Glutamatergic neuron (in vitro differentiated cells): Measurements from ENCODE around the gene MAK. TPM values are rescaled to one million over a fixed set of nuclear protein-coding genes. Genes with fewer than 3 reads are reported as not detected.
"Not testable (repeated sequence)": the region's sequence is repeated elsewhere in the genome, so short reads cannot be mapped to it uniquely, and the experiment has no call there.

ENCODE experiments used
- DNase-seq: peaks from one replicate; pipeline ENCODE4 v3.0.0; 2022
- H3K27ac Mint-ChIP-seq: one replicate; pipeline ENCODE4 v1.8.0; 2020; ENCODE audit warnings: mild to moderate bottlenecking, mixed read lengths, inconsistent platforms; ENCODE audit not compliant: unreplicated experiment
- H3K27me3 Mint-ChIP-seq: one replicate; pipeline ENCODE4 v1.8.0; 2020; ENCODE audit warnings: mild to moderate bottlenecking, moderate library complexity, mixed read lengths, inconsistent platforms; ENCODE audit not compliant: unreplicated experiment
- H3K36me3 Mint-ChIP-seq: one replicate; pipeline ENCODE4 v1.8.0; 2020; ENCODE audit warnings: mild to moderate bottlenecking, mixed read lengths, inconsistent platforms; ENCODE audit not compliant: unreplicated experiment
- H3K4me1 Mint-ChIP-seq: one replicate; pipeline ENCODE4 v1.8.0; 2020; ENCODE audit warnings: mild to moderate bottlenecking, low read depth, mixed read lengths, inconsistent platforms; ENCODE audit not compliant: unreplicated experiment
- H3K4me3 Mint-ChIP-seq: one replicate; pipeline ENCODE4 v1.8.0; 2020; ENCODE audit warnings: mild to moderate bottlenecking, mixed read lengths, inconsistent platforms; ENCODE audit not compliant: unreplicated experiment
- H3K9me3 Mint-ChIP-seq: one replicate; pipeline ENCODE4 v1.8.0; 2020; ENCODE audit warnings: mild to moderate bottlenecking, moderate library complexity, mixed read lengths, inconsistent platforms; ENCODE audit not compliant: unreplicated experiment
- CTCF ChIP-seq: fragments of 200-600 bp; sonication (generic); IDR thresholded peaks from one replicate; pipeline ENCODE4 v1.5.0; 2021; ENCODE audit not compliant: partially characterized antibody, unreplicated experiment
- total RNA-seq: library from RNA; stranded (reverse); fragmentation: NEBNext Ultra II Directional; extraction: Animal tissue kit (Norgen Biotek cat#: 25700); gene quantifications from one replicate; pipeline ENCODE4 v1.2.1, GENCODE V29; 2021; ENCODE audit not compliant: unreplicated experiment

Gene MAK
- total RNA-seq, 1 donor from 2014 or later, result not detected

- TF ChIP-seq CTCF, result no peak
- H3K27ac Mint-ChIP-seq, result no peak overlapping the region
- H3K9me3 Mint-ChIP-seq, result peaks cover 7% of the 10 kb centered on the region
- DNase-seq, result no peak
- H3K4me1 Mint-ChIP-seq, result no peaks in the 10 kb centered on the region
- peaks cover 16% of the 10 kb centered on the region for H3K27me3 Mint-ChIP-seq
- H3K36me3 Mint-ChIP-seq, result no peaks in the 10 kb centered on the region
- no peak overlapping the region for H3K4me3 Mint-ChIP-seq
These were observed 38.7 kb upstream of the MAK start for GRCh38 chr6:10877012-10877411.

GRCh38 chr6:10875026-10875425 lies 36.7 kb upstream of the MAK start:
- peaks cover 2% of the 10 kb centered on the region for H3K9me3 Mint-ChIP-seq
- H3K4me3 Mint-ChIP-seq, result no peak overlapping the region
- no peak for TF ChIP-seq CTCF
- peaks cover 5% of the 10 kb centered on the region for H3K27me3 Mint-ChIP-seq
- no peaks in the 10 kb centered on the region for H3K4me1 Mint-ChIP-seq
- no peaks in the 10 kb centered on the region for H3K36me3 Mint-ChIP-seq
- no peak overlapping the region for H3K27ac Mint-ChIP-seq
- DNase-seq, result no peak

GRCh38 chr6:10874207-10874606 lies 35.9 kb upstream of the MAK start:
- no peak for DNase-seq
- Mint-ChIP-seq H3K36me3 (no peaks in the 10 kb centered on the region), H3K27me3 (peaks cover 4% of the 10 kb centered on the region), H3K9me3 (peaks cover 2% of the 10 kb centered on the region), H3K27ac (no peak overlapping the region), H3K4me3 (no peak overlapping the region), H3K4me1 (no peaks in the 10 kb centered on the region)
- no peak for TF ChIP-seq CTCF

GRCh38 chr6:10873374-10873773 lies 35.0 kb upstream of the MAK start:
- TF ChIP-seq CTCF, result no peak
- Mint-ChIP-seq H3K4me3 (no peak overlapping the region), H3K9me3 (peaks cover 2% of the 10 kb centered on the region), H3K27ac (no peak overlapping the region), H3K27me3 (peaks cover 2% of the 10 kb centered on the region), H3K4me1 (no peaks in the 10 kb centered on the region), H3K36me3 (no peaks in the 10 kb centered on the region)
- no peak for DNase-seq

GRCh38 chr6:10867952-10868351 lies 29.6 kb upstream of the MAK start:
- no peak for DNase-seq
- no peaks in the 10 kb centered on the region for H3K36me3 Mint-ChIP-seq
- H3K4me3 Mint-ChIP-seq, result no peak overlapping the region
- H3K27me3 Mint-ChIP-seq, result no peaks in the 10 kb centered on the region
- TF ChIP-seq CTCF, result no peak
- H3K9me3 Mint-ChIP-seq, result peaks cover 1% of the 10 kb centered on the region
- no peaks in the 10 kb centered on the region for H3K4me1 Mint-ChIP-seq
- H3K27ac Mint-ChIP-seq, result no peak overlapping the region

- H3K27ac Mint-ChIP-seq, H3K9me3 Mint-ChIP-seq, H3K4me3 Mint-ChIP-seq, H3K4me1 Mint-ChIP-seq, H3K27me3 Mint-ChIP-seq, H3K36me3 Mint-ChIP-seq, DNase-seq: not testable (repeated sequence)
These were observed 28.4 kb upstream of the MAK start for GRCh38 chr6:10866709-10867108.

GRCh38 chr6:10863031-10863430 lies 24.7 kb upstream of the MAK start:
- not testable (repeated sequence) for H3K4me1 Mint-ChIP-seq, H3K4me3 Mint-ChIP-seq, H3K36me3 Mint-ChIP-seq, H3K27ac Mint-ChIP-seq, DNase-seq, H3K9me3 Mint-ChIP-seq, H3K27me3 Mint-ChIP-seq
